K562 (cell line): Measurements from ENCODE around the gene PRR7. TPM values are rescaled to one million over a fixed set of nuclear protein-coding genes. Genes with fewer than 3 reads are reported as not detected.
A peak's percentile ranks its signal among the peaks of the same experiment; 100 is the strongest.

Source experiments
- ATAC-seq: fragments of 200-7000 bp; cut with Tn5 transposase; 3 replicates; pipeline ENCODE4 v1.9.1; 2020; ENCODE audit warnings: moderate library complexity
- BruUV-seq: library from RNA; stranded (reverse); fragments of 400-500 nt; replicated peaks from 2 replicates; lab custom pipeline; 2021; lab: Mats Ljungman, UMichigan
- CTCF ChIA-PET: fragments of 300-600 bp; formaldehyde crosslinking; extraction: SDS; loops from one replicate; lab custom pipeline; 2021; ENCODE audit warnings: low intra/inter-chr PET ratio; lab: Yijun Ruan, JAX
- POLR2A ChIA-PET: fragments of 300-600, 350-650 bp; sonication (Branson Sonifier 250); formaldehyde crosslinking; extraction: SDS; loops from one replicate; lab custom pipeline; 2021; ENCODE audit warnings: antibody characterized with exemption, inconsistent platforms; lab: Yijun Ruan, JAX
- DNase-seq, 4 experiments: peaks; one replicate each; pipeline versions ENCODE4 v3.0.0 to v3.0.0-alpha.2; 2011 to 2018; ENCODE audit warnings: low spot score in 3 of 4, mixed read lengths in 3 of 4; ENCODE audit errors: extremely low read depth in 1 of 4
- FAIRE-seq: peaks from 2 replicates; lab custom pipeline; 2011; peaks lifted over from hg19 to GRCh38; lab: Jason Lieb, UNC
- H2AFZ ChIP-seq: 2 replicates; pipeline ENCODE4 v1.6.0; 2011; ENCODE audit warnings: low read depth, low read length, control low read depth, inconsistent platforms
- H3K27ac ChIP-seq: fragments of 200-600 bp; 3 replicates; pipeline ENCODE4 v1.8.0; 2011; ENCODE audit warnings: low read depth, mild to moderate bottlenecking, control low read depth, inconsistent platforms, low read length, moderate library complexity, mixed read lengths; ENCODE audit errors: extremely low read depth
- H3K27me3 ChIP-seq, 2 experiments: fragments of 300-600 bp in 1 of 2; 2 replicates in 1 of 2; 3 replicates in 1 of 2; pipeline versions ENCODE4 v1.6.0 to v1.8.0; 2011; ENCODE audit warnings: inconsistent platforms in 2 of 2, low read length in 2 of 2, mild to moderate bottlenecking in 1 of 2, mixed read lengths in 1 of 2, moderate library complexity in 1 of 2; ENCODE audit not compliant: control insufficient read depth in 2 of 2, insufficient read depth in 2 of 2
- H3K36me3 ChIP-seq: fragments of 300-600 bp; 3 replicates; pipeline ENCODE4 v1.8.0; 2011; ENCODE audit warnings: mild to moderate bottlenecking, low read length, inconsistent platforms; ENCODE audit not compliant: control insufficient read depth, insufficient read depth
- H3K4me1 ChIP-seq, 2 experiments: fragments of 200-600 bp in 1 of 2; replicated peaks in 1 of 2; 2 replicates in 1 of 2; 3 replicates in 1 of 2; pipeline versions ENCODE4 v1.5.1 to v1.8.0; 2011; ENCODE audit warnings: inconsistent platforms in 2 of 2, low read length in 2 of 2, mild to moderate bottlenecking in 1 of 2, mixed read lengths in 1 of 2, moderate library complexity in 1 of 2; ENCODE audit not compliant: control insufficient read depth in 2 of 2, insufficient read depth in 2 of 2
- H3K4me2 ChIP-seq: 2 replicates; pipeline ENCODE4 v1.6.1; 2011; ENCODE audit warnings: low read length, control low read depth, inconsistent platforms, mixed read lengths; ENCODE audit not compliant: insufficient read depth
- H3K4me3 ChIP-seq: fragments of 200-600 bp; sonication (generic), shearing (Covaris generic); 2 replicates; pipeline ENCODE4 v1.5.1; 2016; ENCODE audit warnings: control low read depth, inconsistent platforms
- H3K79me2 ChIP-seq: fragments of 200-600 bp; 3 replicates; pipeline ENCODE4 v1.8.0; 2011; ENCODE audit warnings: low read length, inconsistent platforms; ENCODE audit not compliant: control insufficient read depth, insufficient read depth
- H3K9ac ChIP-seq, 2 experiments: 2 replicates each; pipeline versions ENCODE4 v1.6.0 to v1.6.1; 2011; ENCODE audit warnings: low read depth in 2 of 2, low read length in 2 of 2, control low read depth in 1 of 2, inconsistent platforms in 1 of 2, mild to moderate bottlenecking in 1 of 2, mixed read lengths in 1 of 2; ENCODE audit not compliant: insufficient read depth in 1 of 2
- H3K9me1 ChIP-seq: one replicate; pipeline ENCODE4 v1.6.0; 2011; ENCODE audit warnings: inconsistent platforms, mild to moderate bottlenecking, low read length, moderate library complexity; ENCODE audit not compliant: control insufficient read depth, insufficient read depth
- H3K9me3 ChIP-seq: replicated peaks from 2 replicates; pipeline ENCODE4 v1.5.1; 2011; ENCODE audit warnings: low read depth, low read length, inconsistent platforms; ENCODE audit not compliant: control insufficient read depth, insufficient read depth
- H4K20me1 ChIP-seq: replicated peaks from 2 replicates; pipeline ENCODE4 v1.6.1; 2011; ENCODE audit warnings: low read length, inconsistent platforms, mixed read lengths; ENCODE audit not compliant: control insufficient read depth, insufficient read depth
- ILK ChIP-seq: fragments of 450-650 bp; IDR thresholded peaks from 2 replicates; pipeline ENCODE4 v1.6.1; 2016; ENCODE audit warnings: missing genetic modification characterization, low read depth, mild to moderate bottlenecking, missing compliant biosample characterization, moderate library complexity, borderline replicate concordance
- MAFG ChIP-seq: fragments of 450-650 bp; conservative IDR thresholded peaks from 2 replicates; pipeline ENCODE4 v1.6.1; 2016; ENCODE audit warnings: missing genetic modification characterization, missing compliant biosample characterization
- NCOA6 ChIP-seq: fragments of 450-650 bp; IDR thresholded peaks from 2 replicates; pipeline ENCODE4 v1.6.1; 2017; ENCODE audit warnings: mild to moderate bottlenecking
- POLR2A ChIP-seq: fragments of 450-650 bp; conservative IDR thresholded peaks from 2 replicates; pipeline ENCODE4 v1.6.1; 2016
- POLR2G ChIP-seq: fragments of 200-400 bp; formaldehyde crosslinking; IDR thresholded peaks from 2 replicates; pipeline ENCODE4 v1.6.1; 2017; ENCODE audit warnings: low read depth, mild to moderate bottlenecking, antibody characterized with exemption, low read length, moderate library complexity
- RBFOX2 ChIP-seq: fragments of 200-400 bp; formaldehyde crosslinking; IDR thresholded peaks from 2 replicates; pipeline ENCODE4 v1.6.1; 2017; ENCODE audit warnings: low read depth, mild to moderate bottlenecking, low read length, moderate library complexity
- SAFB ChIP-seq: fragments of 200-400 bp; formaldehyde crosslinking; IDR thresholded peaks from 2 replicates; pipeline ENCODE4 v1.6.1; 2017; ENCODE audit warnings: low read depth, low read length, borderline replicate concordance
- ZC3H11A ChIP-seq: IDR thresholded peaks from 2 replicates; pipeline ENCODE4 v1.6.1; 2012; ENCODE audit warnings: low read depth, low read length, improper control_type of control experiment
- ZEB2 ChIP-seq: fragments of 450-650 bp; IDR thresholded peaks from 2 replicates; pipeline ENCODE4 v1.6.1; 2016
- ZNF311 ChIP-seq: fragments of 250-450 bp; sonication (Bioruptor Pico); IDR thresholded peaks from 2 replicates; pipeline ENCODE4 v1.4.0; 2020; ENCODE audit warnings: mild to moderate bottlenecking, moderate library complexity
- ZNF316 ChIP-seq: fragments of 450-650 bp; IDR thresholded peaks from 2 replicates; pipeline ENCODE4 v1.6.1; 2016
- WGBS: fragments of 100-300 bp; shearing (Covaris generic); methylation state at CpG from one replicate; pipeline ENCODE4 v1.1.6; 2016; ENCODE audit warnings: low coverage, mixed read lengths; ENCODE audit not compliant: insufficient coverage; ENCODE audit errors: missing lambda C conversion rate; 5-methylcytosine and 5-hydroxymethylcytosine counted together
- in situ Hi-C: fragments of 300-500 bp; cut with MboI; formaldehyde crosslinking; loops from 4 replicates; pipeline ENCODE4 v1.15.0; 2018; ENCODE audit warnings: inconsistent platforms, mixed read lengths
- intact Hi-C: fragments of 100-400 bp; cut with micrococcal nuclease; formaldehyde crosslinking; loops from 2 replicates; pipeline ENCODE4 v1.14.2; 2022
- polyA plus RNA-seq, 8 experiments: library from polyadenylated mRNA; depleted of rRNA in 4 of 8; stranded (reverse) in 5 of 8; unstranded in 3 of 8; fragments of >200 nt; fragmentation: Nextera tagmentation in 2 of 8; fragmentation: Illumina TruSeq in 1 of 8; extraction: Ambion mirVana in 2 of 8; extraction: Trizol in 1 of 8; gene quantifications; 2 replicates each; pipeline versions ENCODE4 v1.2.1 to v1.2.3, GENCODE V29; 2011 to 2014; ENCODE audit warnings: inconsistent platforms in 1 of 8, missing spikeins in 1 of 8
- total RNA-seq, 7 experiments: library from RNA; depleted of rRNA in 6 of 7; stranded (reverse); fragments of >200 nt in 6 of 7; fragmentation: Illumina TruSeq in 2 of 7; extraction: Trizol in 2 of 7; gene quantifications; 2 replicates each; pipeline versions ENCODE4 v1.2.1 to v1.2.3, GENCODE V29; 2011 to 2021; ENCODE audit warnings: low replicate concordance in 1 of 7
- TF ChIP-seq, protein P1 (sequence below): fragments of 450-650 bp; formaldehyde crosslinking; conservative IDR thresholded peaks from 2 replicates; pipeline ENCODE4 v1.4.0; 2022; ENCODE audit warnings: mild to moderate bottlenecking, missing genetic modification characterization
- TF ChIP-seq, protein P2 (sequence below): sonication (generic); formaldehyde crosslinking; IDR thresholded peaks from 2 replicates; pipeline ENCODE4 v1.8.0; 2022; ENCODE audit warnings: mild to moderate bottlenecking, missing genetic modification reagents

Gene PRR7
- total and polyA plus RNA-seq, 9 of the 15 experiments (the other 6 are each of a cell fraction or from before 2014, with no cell fraction given), result 0.80 to 11.3 (median 10.4) TPM; not detected in 4

DNA sequence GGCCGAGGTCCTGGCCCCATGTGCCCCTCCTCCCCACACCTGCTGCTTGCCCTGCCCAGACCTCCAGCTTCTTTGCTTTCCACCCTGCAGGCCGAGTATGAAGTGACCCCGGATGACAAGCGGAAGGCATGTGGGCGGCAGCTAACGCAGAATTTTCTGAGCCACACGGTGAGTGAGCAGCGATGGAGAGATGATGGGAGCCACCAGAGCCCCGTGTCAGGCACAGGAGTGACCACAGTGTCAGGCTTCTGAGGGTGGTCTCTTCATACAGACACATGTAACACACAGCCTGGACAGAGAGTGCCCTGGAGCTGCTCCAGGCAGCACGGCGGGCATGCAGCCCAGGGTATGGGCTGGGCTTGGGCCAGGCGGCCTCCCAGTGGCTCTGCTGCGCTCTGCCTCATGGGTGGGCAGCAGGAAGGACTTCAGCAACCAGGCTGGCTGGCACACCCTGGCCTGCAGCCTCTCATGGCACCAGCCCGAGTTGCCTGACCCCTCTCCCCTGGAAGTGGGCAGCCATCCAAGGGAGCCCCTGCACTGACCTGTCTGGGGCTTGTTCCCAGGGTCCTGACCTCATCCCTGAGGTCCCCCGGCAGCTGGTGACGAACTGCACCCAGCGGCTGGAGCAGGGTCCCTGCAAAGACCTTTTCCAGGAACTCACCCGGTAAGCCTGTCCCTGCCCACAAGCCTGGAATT is 14.3 kb upstream of the PRR7 start:
- POLR2A ChIA-PET, result interaction anchor here (0.5 to 10.8 kb wide), 3 partner anchors 12 to 123 kb away, joined by 3 to 210 read pairs (median 3); partner anchors contain the start of gene PRR7
- no peaks in the 10 kb centered on the region for H3K27me3 ChIP-seq
- H3K79me2 ChIP-seq, result peaks cover 43% of the 10 kb centered on the region
- peaks cover 97% of the 10 kb centered on the region; the same call in 2 of the 3 replicates for H3K36me3 ChIP-seq
- peaks cover 22 to 59% of the 10 kb centered on the region in 2 experiments for H3K4me1 ChIP-seq
- H3K9me1 ChIP-seq, result no peaks in the 10 kb centered on the region
- FAIRE-seq, result no peak
- no peak for DNase-seq
- H3K4me3 ChIP-seq, result no peak overlapping the region
- no TSS peak for BruUV-seq
- H3K9ac ChIP-seq, result peak overlapping the region in 1 of 2 experiments; percentile 3; a peak in 1 of 4 replicates
- in situ Hi-C loops, result no loop called here
- H2AFZ ChIP-seq, result no peak overlapping the region
- no peak overlapping the region; the same call in 2 of the 3 replicates for H3K27ac ChIP-seq
- TF ChIP-seq ZNF316 (no peak), ZC3H11A (no peak), POLR2A (0 out of 2 replicates have a peak, but pooled peaks have one; percentile 2), ZEB2 (no peak), ZNF311 (no peak), ILK (tag) (no peak), POLR2G (peak; percentile 16; the same call in 1 of the 2 replicates), MAFG (tag) (no peak), NCOA6 (no peak), SAFB (no peak), RBFOX2 (peak; percentile 51)
- TF ChIP-seq, protein P1, sequence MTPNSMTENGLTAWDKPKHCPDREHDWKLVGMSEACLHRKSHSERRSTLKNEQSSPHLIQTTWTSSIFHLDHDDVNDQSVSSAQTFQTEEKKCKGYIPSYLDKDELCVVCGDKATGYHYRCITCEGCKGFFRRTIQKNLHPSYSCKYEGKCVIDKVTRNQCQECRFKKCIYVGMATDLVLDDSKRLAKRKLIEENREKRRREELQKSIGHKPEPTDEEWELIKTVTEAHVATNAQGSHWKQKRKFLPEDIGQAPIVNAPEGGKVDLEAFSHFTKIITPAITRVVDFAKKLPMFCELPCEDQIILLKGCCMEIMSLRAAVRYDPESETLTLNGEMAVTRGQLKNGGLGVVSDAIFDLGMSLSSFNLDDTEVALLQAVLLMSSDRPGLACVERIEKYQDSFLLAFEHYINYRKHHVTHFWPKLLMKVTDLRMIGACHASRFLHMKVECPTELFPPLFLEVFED (CRISPR knock-in tag), result no peak
- TF ChIP-seq, protein P2, sequence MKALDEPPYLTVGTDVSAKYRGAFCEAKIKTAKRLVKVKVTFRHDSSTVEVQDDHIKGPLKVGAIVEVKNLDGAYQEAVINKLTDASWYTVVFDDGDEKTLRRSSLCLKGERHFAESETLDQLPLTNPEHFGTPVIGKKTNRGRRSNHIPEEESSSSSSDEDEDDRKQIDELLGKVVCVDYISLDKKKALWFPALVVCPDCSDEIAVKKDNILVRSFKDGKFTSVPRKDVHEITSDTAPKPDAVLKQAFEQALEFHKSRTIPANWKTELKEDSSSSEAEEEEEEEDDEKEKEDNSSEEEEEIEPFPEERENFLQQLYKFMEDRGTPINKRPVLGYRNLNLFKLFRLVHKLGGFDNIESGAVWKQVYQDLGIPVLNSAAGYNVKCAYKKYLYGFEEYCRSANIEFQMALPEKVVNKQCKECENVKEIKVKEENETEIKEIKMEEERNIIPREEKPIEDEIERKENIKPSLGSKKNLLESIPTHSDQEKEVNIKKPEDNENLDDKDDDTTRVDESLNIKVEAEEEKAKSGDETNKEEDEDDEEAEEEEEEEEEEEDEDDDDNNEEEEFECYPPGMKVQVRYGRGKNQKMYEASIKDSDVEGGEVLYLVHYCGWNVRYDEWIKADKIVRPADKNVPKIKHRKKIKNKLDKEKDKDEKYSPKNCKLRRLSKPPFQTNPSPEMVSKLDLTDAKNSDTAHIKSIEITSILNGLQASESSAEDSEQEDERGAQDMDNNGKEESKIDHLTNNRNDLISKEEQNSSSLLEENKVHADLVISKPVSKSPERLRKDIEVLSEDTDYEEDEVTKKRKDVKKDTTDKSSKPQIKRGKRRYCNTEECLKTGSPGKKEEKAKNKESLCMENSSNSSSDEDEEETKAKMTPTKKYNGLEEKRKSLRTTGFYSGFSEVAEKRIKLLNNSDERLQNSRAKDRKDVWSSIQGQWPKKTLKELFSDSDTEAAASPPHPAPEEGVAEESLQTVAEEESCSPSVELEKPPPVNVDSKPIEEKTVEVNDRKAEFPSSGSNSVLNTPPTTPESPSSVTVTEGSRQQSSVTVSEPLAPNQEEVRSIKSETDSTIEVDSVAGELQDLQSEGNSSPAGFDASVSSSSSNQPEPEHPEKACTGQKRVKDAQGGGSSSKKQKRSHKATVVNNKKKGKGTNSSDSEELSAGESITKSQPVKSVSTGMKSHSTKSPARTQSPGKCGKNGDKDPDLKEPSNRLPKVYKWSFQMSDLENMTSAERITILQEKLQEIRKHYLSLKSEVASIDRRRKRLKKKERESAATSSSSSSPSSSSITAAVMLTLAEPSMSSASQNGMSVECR (CRISPR knock-in tag), result peak; percentile 60
- TF ChIP-seq, all 486 proteins: peak for 4
- CTCF ChIA-PET, result no interaction called here
- WGBS, result 90% methylated on average over 17 of the region's 18 CpGs
- ATAC-seq, result no peak
- intact Hi-C loops, result no loop called here
- H4K20me1 ChIP-seq, result peaks cover 22% of the 10 kb centered on the region; the same call in 1 of the 2 replicates
- no peaks in the 10 kb centered on the region for H3K9me3 ChIP-seq
- no peak overlapping the region for H3K4me2 ChIP-seq
